KOPT-K1 (cell line): ENCODE results near the gene COL8A2.
"Not testable (repeated sequence)": the region's sequence is repeated elsewhere in the genome, so short reads cannot be mapped to it uniquely, and the experiment has no call there.

Source experiments
- H3K27ac ChIP-seq: fragments of 200-600 bp; sonication (generic); 2 replicates; pipeline ENCODE4 v1.5.1; 2016; ENCODE audit warnings: antibody characterized with exemption, mild to moderate bottlenecking, low read depth, low read length; ENCODE audit not compliant: poor library complexity, severe bottlenecking
- H3K36me3 ChIP-seq: fragments of 200-600 bp; sonication (generic); 2 replicates; pipeline ENCODE4 v1.5.1; 2017; ENCODE audit warnings: antibody characterized with exemption, mild to moderate bottlenecking, low read length, moderate library complexity; ENCODE audit not compliant: insufficient read depth
- H3K9me3 ChIP-seq: fragments of 200-600 bp; sonication (generic); 2 replicates; pipeline ENCODE4 v1.5.1; 2017; ENCODE audit warnings: antibody characterized with exemption, low read length, mild to moderate bottlenecking; ENCODE audit not compliant: insufficient read depth, poor library complexity, severe bottlenecking

COL8A2 gene

DNA sequence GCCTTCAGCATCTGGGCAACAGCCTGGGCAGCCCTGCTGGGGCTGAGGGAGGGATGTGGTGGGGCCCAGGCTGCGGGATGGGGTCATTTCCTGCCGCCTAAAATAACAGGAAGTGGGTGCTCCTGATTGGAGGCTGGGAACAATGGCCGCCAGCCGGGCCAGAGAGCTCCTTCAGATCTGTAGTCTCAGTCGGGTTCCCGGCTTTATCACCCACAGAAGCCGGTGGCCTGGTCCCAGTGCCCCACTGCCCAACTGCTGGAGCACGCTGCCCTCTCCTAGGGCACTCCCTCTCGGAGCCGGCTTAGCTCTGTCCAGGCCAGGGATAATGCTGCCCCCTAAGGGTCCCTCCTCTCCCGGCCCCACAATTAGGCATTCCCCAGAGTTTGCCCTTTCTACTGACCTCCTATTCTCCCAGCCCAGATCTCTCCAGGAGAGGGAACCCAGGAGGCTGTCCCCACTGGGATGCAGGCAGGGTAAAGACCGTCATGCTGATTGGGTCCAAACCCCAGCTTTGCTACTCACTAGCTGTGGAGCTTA, 36.0 kb upstream of the COL8A2 start:
- H3K27ac ChIP-seq: peak overlapping the region; percentile 87
- no peaks in the 10 kb centered on the region for H3K9me3 ChIP-seq
- peaks cover 29% of the 10 kb centered on the region; the same call in 1 of the 2 replicates for H3K36me3 ChIP-seq

DNA sequence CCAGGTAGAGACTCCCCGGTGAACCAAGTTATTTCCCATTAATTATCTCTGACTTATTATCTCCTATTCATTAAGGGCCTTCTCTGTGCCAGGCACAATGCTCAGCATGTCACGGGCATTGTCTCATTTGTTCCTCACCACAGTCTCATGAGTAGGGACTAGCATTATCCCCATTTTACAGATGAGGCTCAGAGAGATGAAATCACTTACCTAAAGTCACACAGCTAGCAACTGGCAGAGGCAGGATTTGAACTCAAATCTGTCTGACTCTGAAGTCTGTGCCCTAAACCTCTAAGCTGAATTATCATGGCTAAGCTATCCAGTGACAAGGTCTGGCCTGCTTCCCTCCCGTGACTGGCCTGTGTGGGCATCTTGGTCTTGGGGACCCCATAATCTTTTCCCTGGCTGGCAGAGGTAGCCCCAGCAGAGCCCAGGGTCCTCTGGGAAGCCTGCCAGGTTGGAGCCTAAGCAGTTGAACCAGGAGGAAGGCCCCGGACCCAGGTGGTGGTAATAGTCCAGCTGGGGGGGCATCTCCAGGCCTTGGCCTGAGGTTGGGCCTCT, 35.4 kb upstream of the COL8A2 start:
- no peaks in the 10 kb centered on the region for H3K9me3 ChIP-seq
- H3K27ac ChIP-seq: peak overlapping the region; percentile 87
- peaks cover 29% of the 10 kb centered on the region; the same call in 1 of the 2 replicates for H3K36me3 ChIP-seq

DNA sequence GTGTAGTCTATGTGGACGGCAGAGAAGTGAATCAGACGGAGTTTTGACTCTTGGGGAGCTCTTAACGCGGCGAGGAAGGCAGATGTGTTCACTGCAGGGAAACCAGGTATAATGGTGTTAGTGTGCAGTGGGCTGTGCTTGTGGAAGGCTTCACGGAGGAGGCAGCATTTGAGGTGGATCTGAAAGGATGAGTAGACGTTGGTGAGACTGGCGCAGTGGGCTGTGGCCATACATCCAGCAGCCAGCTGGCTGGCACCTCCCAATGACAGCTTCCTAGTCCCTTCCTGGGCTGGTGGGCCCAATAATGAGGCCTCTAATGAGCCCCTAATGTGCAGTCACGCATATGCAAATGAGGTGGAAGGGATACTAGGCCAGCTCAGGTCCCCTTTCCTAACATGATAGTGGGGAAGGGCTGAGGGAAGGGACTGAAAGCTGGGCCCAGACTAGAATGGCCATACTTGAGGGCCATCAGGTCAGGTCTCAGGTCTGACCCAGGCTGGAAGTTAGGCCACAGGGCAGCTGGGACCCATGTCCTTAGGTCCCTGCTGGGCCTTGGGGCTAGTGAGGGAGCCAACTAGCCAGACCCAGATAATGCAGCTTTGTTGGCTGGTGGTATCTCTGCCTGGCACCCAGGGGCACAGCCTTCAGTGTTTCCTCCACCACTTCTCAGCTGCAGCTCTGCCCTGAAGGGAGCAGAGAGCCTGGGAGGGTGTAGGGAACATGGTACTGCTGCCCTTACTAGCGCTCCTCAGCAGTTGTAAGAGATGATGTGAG, 34.8 kb upstream of the COL8A2 start:
- H3K9me3 ChIP-seq: no peaks in the 10 kb centered on the region
- peaks cover 29% of the 10 kb centered on the region; the same call in 1 of the 2 replicates for H3K36me3 ChIP-seq
- H3K27ac ChIP-seq: peak overlapping the region; percentile 87

GRCh38 chr1:36158827-36159252, 33.8 kb upstream of the COL8A2 start:
- Histone ChIP-seq H3K36me3 (peaks cover 19% of the 10 kb centered on the region; the same call in 1 of the 2 replicates), H3K27ac (peak overlapping the region; percentile 89)
- H3K9me3 ChIP-seq: not testable (repeated sequence)

- no peaks in the 10 kb centered on the region for H3K9me3 ChIP-seq
- peaks cover 18% of the 10 kb centered on the region; the same call in 1 of the 2 replicates for H3K36me3 ChIP-seq
- peak overlapping the region; percentile 89 for H3K27ac ChIP-seq
Measured at GRCh38 chr1:36157973-36158826, 33.2 kb upstream of the COL8A2 start.

GRCh38 chr1:36157115-36157903, 32.3 kb upstream of the COL8A2 start:
- no peaks in the 10 kb centered on the region for H3K9me3 ChIP-seq
- H3K36me3 ChIP-seq: peaks cover 10% of the 10 kb centered on the region; the same call in 1 of the 2 replicates
- H3K27ac ChIP-seq: peak overlapping the region; percentile 89

GRCh38 chr1:36156329-36157114, 31.5 kb upstream of the COL8A2 start:
- H3K9me3 ChIP-seq: no peaks in the 10 kb centered on the region
- peak overlapping the region; percentile 89 for H3K27ac ChIP-seq
- H3K36me3 ChIP-seq: 0 out of 2 replicates have a peak, but pooled peaks cover 6% of the 10 kb centered on the region

- Histone ChIP-seq H3K36me3 (0 out of 2 replicates have a peak, but pooled peaks cover 6% of the 10 kb centered on the region), H3K27ac (peak within 1 kb of the TSS; percentile 89), H3K9me3 (no peaks in the 10 kb centered on the region)
Measured at GRCh38 chr1:36155408-36156328, 30.6 kb upstream of the COL8A2 start, which contains the start of gene MAP7D1. TSS of gene MAP7D1 (plus strand) at chr1:36156160. CDS start at chr1:36156418, 258 bp downstream.

DNA sequence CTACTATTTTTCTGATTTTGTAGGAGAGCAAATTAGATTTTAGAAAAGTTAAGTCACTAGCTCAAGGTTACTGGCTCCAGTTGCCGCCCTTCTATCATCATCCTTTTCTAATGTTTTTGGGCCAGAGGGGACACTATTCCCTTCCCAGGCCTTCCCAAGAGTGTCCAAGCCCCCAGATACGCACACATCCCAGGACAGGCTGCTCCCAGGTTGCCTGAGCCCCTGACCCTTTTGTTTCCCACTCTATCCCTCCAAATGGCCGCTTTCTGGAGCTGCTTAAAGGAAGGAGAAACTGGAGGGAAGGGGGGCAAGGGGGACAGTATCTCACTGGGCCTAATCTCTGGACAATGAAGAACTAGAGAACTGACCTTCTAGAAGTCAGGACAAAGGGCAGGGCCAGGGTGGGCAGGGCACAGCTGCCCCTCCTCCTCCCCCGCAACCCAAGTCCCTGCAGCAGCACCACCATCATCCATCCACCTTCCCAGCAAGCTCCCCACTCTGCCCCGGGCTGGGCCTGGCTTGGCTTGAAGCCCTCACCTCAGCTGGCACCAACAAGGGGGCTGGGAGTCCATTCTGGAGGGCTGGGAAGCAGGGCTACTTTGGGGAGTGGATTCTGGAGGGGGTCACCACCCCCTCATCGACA, 29.9 kb upstream of the COL8A2 start:
- Histone ChIP-seq H3K36me3 (0 out of 2 replicates have a peak, but pooled peaks cover 6% of the 10 kb centered on the region), H3K27ac (peak overlapping the region; percentile 89), H3K9me3 (no peaks in the 10 kb centered on the region)

DNA sequence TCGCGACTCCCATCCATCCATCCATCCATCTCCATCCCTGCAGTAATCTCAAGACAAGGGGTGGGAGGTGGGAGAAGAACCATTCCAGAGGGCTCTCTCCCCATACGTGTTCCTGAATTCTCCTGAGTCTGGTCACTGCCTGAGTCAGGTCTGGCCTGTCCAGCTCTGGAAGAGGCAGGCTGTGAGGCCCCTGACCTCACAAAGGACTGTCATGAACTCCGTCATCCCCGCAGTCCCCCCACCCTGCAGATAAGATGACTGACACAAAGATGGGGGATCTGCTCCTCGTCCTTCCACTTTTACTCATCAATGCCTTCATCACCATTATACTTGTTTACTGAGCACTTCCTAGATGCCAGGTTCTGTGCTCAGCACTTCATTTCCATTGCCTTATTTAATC, 29.3 kb upstream of the COL8A2 start:
- H3K36me3 ChIP-seq: 0 out of 2 replicates have a peak, but pooled peaks cover under 1% of the 10 kb centered on the region
- H3K9me3 ChIP-seq: no peaks in the 10 kb centered on the region
- no peak overlapping the region for H3K27ac ChIP-seq

- Histone ChIP-seq H3K36me3 (no peaks in the 10 kb centered on the region), H3K27ac (peak overlapping the region; percentile 11), H3K9me3 (no peaks in the 10 kb centered on the region)
Measured at GRCh38 chr1:36153476-36153875, 28.5 kb upstream of the COL8A2 start.

DNA sequence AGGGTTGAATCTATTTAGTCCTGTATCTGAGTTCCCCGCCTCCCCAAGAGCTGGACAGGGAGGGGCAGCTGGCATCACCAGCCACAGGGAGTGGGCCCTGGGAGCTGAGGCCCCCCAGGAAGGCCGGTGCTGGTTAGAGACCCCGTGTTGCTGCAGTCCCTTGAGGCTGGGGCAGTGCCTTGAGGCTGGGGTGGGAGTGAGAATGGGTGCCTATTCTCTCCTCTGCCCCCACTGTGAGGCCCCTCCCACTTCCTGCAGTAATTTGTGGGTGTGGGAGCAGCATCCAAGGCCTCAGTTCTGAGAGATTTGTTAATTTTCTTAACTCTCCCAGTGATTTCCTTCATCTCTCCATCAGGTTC, 26.8 kb upstream of the COL8A2 start:
- no peaks in the 10 kb centered on the region for H3K9me3 ChIP-seq
- H3K27ac ChIP-seq: peak overlapping the region; percentile 74
- H3K36me3 ChIP-seq: peaks cover 7% of the 10 kb centered on the region; the same call in 1 of the 2 replicates
